Liver (tissue), 3 donors: ENCODE measurements around the gene PRR5L.

ENCODE experiments used
- ATF3 ChIP-seq: IDR thresholded peaks from 2 replicates; pipeline ENCODE4 v1.6.1; 2016; ENCODE audit warnings: antibody characterized with exemption
- EGR1 ChIP-seq, 2 donors: IDR thresholded peaks; 2 replicates each; pipeline ENCODE4 v1.6.1; 2016 to 2018; ENCODE audit warnings: antibody characterized with exemption in 2 of 2, low read depth in 2 of 2
- GABPA ChIP-seq, 2 donors: IDR thresholded peaks in 1 of 2; conservative IDR thresholded peaks in 1 of 2; 2 replicates each; pipeline ENCODE4 v1.6.1; 2016; ENCODE audit warnings: antibody characterized with exemption in 2 of 2, mild to moderate bottlenecking in 1 of 2, moderate library complexity in 1 of 2
- MAX ChIP-seq: IDR thresholded peaks from 2 replicates; pipeline ENCODE4 v1.6.1; 2016; ENCODE audit warnings: antibody characterized with exemption
- RAD21 ChIP-seq, 2 donors: IDR thresholded peaks; 2 replicates each; pipeline ENCODE4 v1.6.1; 2016; ENCODE audit warnings: antibody characterized with exemption in 2 of 2, mild to moderate bottlenecking in 2 of 2
- TAF1 ChIP-seq: conservative IDR thresholded peaks from 2 replicates; pipeline ENCODE4 v1.6.1; 2016; ENCODE audit warnings: antibody characterized with exemption, mild to moderate bottlenecking
- TF ChIP-seq, protein P1 (sequence below): fragments of 150-350 bp; IDR thresholded peaks from 2 replicates; pipeline ENCODE4 v1.5.1; 2017; ENCODE audit warnings: improper control_type of control experiment, low read depth, low read length; ENCODE audit not compliant: missing input control
- donor health status: healthy.
- donor health status: healthy.

DNA sequence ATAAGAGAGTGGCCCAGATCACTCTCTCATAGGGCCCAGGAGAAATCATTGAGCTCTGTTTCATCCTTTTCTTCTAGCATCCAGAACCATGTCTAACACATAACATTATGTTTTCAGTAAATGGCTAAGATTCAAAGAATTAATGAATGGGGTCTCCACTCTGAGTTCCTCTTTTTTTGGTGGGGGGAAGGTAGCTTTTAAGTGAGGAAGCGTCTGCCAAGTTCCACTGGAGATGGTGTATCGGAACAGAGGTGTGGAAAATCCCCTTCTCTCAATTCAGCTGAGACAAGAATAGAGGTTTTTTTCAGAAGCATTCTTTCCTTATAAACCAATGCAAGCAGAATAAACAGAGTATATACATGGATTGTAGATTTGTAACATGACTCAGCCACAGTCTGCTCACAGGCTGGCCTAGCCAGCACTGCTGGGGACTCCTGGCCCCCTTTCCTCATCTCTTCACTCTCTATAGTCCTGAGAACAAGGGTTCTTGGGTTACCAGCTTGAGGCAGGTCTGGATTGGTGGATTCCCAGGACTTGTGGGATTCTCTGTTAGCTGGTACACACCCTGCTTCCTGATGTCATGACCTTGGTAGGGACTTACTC lies 116.8 kb downstream of the PRR5L start:
- TF ChIP-seq, protein P1, sequence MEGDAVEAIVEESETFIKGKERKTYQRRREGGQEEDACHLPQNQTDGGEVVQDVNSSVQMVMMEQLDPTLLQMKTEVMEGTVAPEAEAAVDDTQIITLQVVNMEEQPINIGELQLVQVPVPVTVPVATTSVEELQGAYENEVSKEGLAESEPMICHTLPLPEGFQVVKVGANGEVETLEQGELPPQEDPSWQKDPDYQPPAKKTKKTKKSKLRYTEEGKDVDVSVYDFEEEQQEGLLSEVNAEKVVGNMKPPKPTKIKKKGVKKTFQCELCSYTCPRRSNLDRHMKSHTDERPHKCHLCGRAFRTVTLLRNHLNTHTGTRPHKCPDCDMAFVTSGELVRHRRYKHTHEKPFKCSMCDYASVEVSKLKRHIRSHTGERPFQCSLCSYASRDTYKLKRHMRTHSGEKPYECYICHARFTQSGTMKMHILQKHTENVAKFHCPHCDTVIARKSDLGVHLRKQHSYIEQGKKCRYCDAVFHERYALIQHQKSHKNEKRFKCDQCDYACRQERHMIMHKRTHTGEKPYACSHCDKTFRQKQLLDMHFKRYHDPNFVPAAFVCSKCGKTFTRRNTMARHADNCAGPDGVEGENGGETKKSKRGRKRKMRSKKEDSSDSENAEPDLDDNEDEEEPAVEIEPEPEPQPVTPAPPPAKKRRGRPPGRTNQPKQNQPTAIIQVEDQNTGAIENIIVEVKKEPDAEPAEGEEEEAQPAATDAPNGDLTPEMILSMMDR = no peak
- TF ChIP-seq GABPA (IDR thresholded peaks at IDR 0.05 in 1 of 2, conservative IDR thresholded peaks at IDR 0.05 in 1 of 2) (no peak), EGR1 (IDR thresholded peaks at IDR 0.05; ENCODE audit: low read depth in 2 of 2) (no peak), ATF3 (no peak), MAX (no peak), RAD21 (IDR thresholded peaks at IDR 0.05) (no peak), TAF1 (no peak)
